OCI-M2 (cell line): ENCODE data around the gene CEL.

Experiments
- DNase-seq: peaks from one replicate; lab custom pipeline; 2025; ENCODE audit not compliant: unreplicated experiment; lab: John Stamatoyannopoulos, UW

The CEL gene

GRCh38 chr9:133101356-133102189, 39.8 kb downstream of the CEL start:
- no peak for DNase-seq

- DNase-seq, result no peak
Observed at GRCh38 chr9:133102190-133103021, 40.6 kb downstream of the CEL start.

GRCh38 chr9:133103183-133103986, 41.6 kb downstream of the CEL start:
- DNase-seq, result no peak

- no peak for DNase-seq
Observed at GRCh38 chr9:133103987-133104505, 42.3 kb downstream of the CEL start.

GRCh38 chr9:133104718-133105460, 43.1 kb downstream of the CEL start:
- no peak for DNase-seq

GRCh38 chr9:133105461-133105770, 43.6 kb downstream of the CEL start:
- no peak for DNase-seq

- DNase-seq, result no peak
Observed at GRCh38 chr9:133106511-133107244, 44.9 kb downstream of the CEL start.

- DNase-seq, result no peak
Observed at GRCh38 chr9:133107245-133107722, 45.5 kb downstream of the CEL start.

GRCh38 chr9:133107961-133108793, 46.4 kb downstream of the CEL start:
- no peak for DNase-seq

GRCh38 chr9:133108794-133109641, 47.2 kb downstream of the CEL start:
- no peak for DNase-seq

- no peak for DNase-seq
Observed at GRCh38 chr9:133109931-133110650, 48.3 kb downstream of the CEL start.

- DNase-seq, result no peak
Observed at GRCh38 chr9:133111808-133112662, 50.3 kb downstream of the CEL start.

GRCh38 chr9:133112663-133113026, 50.9 kb downstream of the CEL start:
- DNase-seq, result no peak

- no peak for DNase-seq
Observed at GRCh38 chr9:133113163-133113948, 51.6 kb downstream of the CEL start.
